Hepatocyte (in vitro differentiated cells): ENCODE measurements around the gene CST2.
"Not testable (repeated sequence)": the region's sequence is repeated elsewhere in the genome, so short reads cannot be mapped to it uniquely, and the experiment has no call there.

ENCODE experiments used
- CTCF ChIP-seq: fragments of 200-600 bp; sonication (generic); IDR thresholded peaks from 2 replicates; pipeline ENCODE4 v1.5.1; 2016; ENCODE audit warnings: antibody characterized with exemption, mild to moderate bottlenecking; ENCODE audit not compliant: poor library complexity
- EZH2 ChIP-seq: fragments of 200-600 bp; sonication (generic); IDR thresholded peaks from 2 replicates; pipeline ENCODE4 v1.6.1; 2016; ENCODE audit warnings: antibody characterized with exemption, mild to moderate bottlenecking, borderline replicate concordance
- EZH2phosphoT487 ChIP-seq: fragments of 200-600 bp; sonication (generic); IDR thresholded peaks from one replicate; pipeline ENCODE4 v1.6.1; 2018; ENCODE audit warnings: antibody characterized with exemption, mild to moderate bottlenecking, low read depth, moderate library complexity; ENCODE audit not compliant: unreplicated experiment, severe bottlenecking

- TF ChIP-seq EZH2phosphoT487, EZH2: not testable (repeated sequence)
- peak; percentile 56 for TF ChIP-seq CTCF
Observed at GRCh38 chr20:23799216-23799847, 27.2 kb downstream of the CST2 start.
